ENCODE results near the gene CAPN5.

DNA sequence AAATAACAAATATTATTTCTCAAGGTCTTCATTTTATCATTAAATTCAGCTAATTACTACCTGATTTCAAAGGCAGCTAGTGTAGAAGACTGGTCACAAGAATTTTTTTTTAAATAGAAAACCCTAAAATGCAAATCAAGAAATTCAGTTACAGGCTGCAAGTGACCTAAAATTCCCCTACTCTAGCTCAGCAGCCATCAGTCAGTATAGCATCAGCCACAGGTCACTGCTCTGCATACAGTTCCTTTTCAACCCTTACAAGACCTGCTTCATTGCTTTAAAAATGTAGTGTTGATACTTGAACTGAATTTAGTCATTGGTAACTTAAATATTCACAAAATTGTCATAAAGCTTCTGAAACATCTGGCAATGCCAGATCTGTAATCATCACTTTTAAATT is 42.0 kb upstream of the CAPN5 start:
- TF ChIP-seq, protein P1, sequence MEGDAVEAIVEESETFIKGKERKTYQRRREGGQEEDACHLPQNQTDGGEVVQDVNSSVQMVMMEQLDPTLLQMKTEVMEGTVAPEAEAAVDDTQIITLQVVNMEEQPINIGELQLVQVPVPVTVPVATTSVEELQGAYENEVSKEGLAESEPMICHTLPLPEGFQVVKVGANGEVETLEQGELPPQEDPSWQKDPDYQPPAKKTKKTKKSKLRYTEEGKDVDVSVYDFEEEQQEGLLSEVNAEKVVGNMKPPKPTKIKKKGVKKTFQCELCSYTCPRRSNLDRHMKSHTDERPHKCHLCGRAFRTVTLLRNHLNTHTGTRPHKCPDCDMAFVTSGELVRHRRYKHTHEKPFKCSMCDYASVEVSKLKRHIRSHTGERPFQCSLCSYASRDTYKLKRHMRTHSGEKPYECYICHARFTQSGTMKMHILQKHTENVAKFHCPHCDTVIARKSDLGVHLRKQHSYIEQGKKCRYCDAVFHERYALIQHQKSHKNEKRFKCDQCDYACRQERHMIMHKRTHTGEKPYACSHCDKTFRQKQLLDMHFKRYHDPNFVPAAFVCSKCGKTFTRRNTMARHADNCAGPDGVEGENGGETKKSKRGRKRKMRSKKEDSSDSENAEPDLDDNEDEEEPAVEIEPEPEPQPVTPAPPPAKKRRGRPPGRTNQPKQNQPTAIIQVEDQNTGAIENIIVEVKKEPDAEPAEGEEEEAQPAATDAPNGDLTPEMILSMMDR (IDR thresholded peaks at IDR 0.05; ENCODE audit: insufficient read depth, low read length): no peak
- no peak for TF ChIP-seq GABPA (IDR thresholded peaks at IDR 0.05; ENCODE audit: low read depth)

Data from HL-60 (cell line).